Transverse colon (tissue), 4 donors: ENCODE measurements around the gene RAB34. TPM values are rescaled to one million over a fixed set of nuclear protein-coding genes. Genes with fewer than 3 reads are reported as not detected.

Experiments used
- DNase-seq: peaks from one replicate; pipeline ENCODE4 v3.0.0-alpha.2; 2019
- H3K27ac ChIP-seq, 4 donors: fragments of 200-600 bp; sonication (generic); 2 replicates each; pipeline ENCODE4 v1.5.1; 2016 to 2018; ENCODE audit warnings: inconsistent platforms in 4 of 4
- H3K27me3 ChIP-seq: fragments of 200-600 bp; sonication (generic); 2 replicates; pipeline ENCODE4 v1.5.1; 2017; ENCODE audit warnings: inconsistent platforms
- H3K36me3 ChIP-seq, 4 donors: fragments of 200-600 bp; sonication (generic); 2 replicates each; pipeline ENCODE4 v1.5.1; 2017 to 2019; ENCODE audit warnings: inconsistent platforms in 4 of 4
- H3K4me1 ChIP-seq, 4 donors: fragments of 200-600 bp; sonication (generic); 2 replicates each; pipeline ENCODE4 v1.5.1; 2017 to 2020; ENCODE audit warnings: inconsistent platforms in 4 of 4
- H3K4me3 ChIP-seq, 4 donors: fragments of 200-600 bp; sonication (generic); 1 replicate in 1 of 4; 2 replicates in 3 of 4; pipeline versions ENCODE4 v1.5.1 to v1.6.1; 2017 to 2019; ENCODE audit warnings: inconsistent platforms in 4 of 4
- H3K9me3 ChIP-seq, 2 donors: fragments of 200-600 bp; sonication (generic); 2 replicates each; pipeline ENCODE4 v1.5.1; 2017 to 2019; ENCODE audit warnings: inconsistent platforms in 2 of 2
- EP300 ChIP-seq: sonication (generic); formaldehyde crosslinking; IDR thresholded peaks from one replicate; pipeline ENCODE4 v1.6.1; 2017; ENCODE audit warnings: antibody characterized with exemption, low read depth
- POLR2A ChIP-seq: fragments of 450-650 bp; IDR thresholded peaks from one replicate; pipeline ENCODE4 v1.6.1; 2016; ENCODE audit warnings: antibody characterized with exemption, mild to moderate bottlenecking, moderate library complexity
- POLR2AphosphoS5 ChIP-seq, 3 donors: sonication (generic); formaldehyde crosslinking; IDR thresholded peaks; one replicate each; pipeline ENCODE4 v1.6.1; 2016; ENCODE audit warnings: antibody characterized with exemption in 3 of 3
- WGBS, 2 donors: methylation state at CpG; one replicate each; pipeline ENCODE4 v1.1.5; 2018; ENCODE audit warnings: low coverage in 1 of 2; 5-methylcytosine and 5-hydroxymethylcytosine counted together
- in situ Hi-C, 4 donors: fragments of 200-750 bp; cut with MboI; loops; one replicate each; pipeline versions ENCODE4 v1.15.0 to v1.15.1; 2017; ENCODE audit warnings: low sequenced_read_pairs in 3 of 4, low pct_ligation_motif_present in 1 of 4, low pct_unique_long_range_greater_than_20kb in 1 of 4
- intact Hi-C: fragments of 100-400 bp; cut with DNase I; formaldehyde crosslinking; loops from one replicate; pipeline ENCODE4 v1.15.1; 2023; ENCODE audit warnings: low total_unique reads
- total RNA-seq, 4 donors: library from RNA; depleted of rRNA; stranded (reverse); fragments of >200 nt; gene quantifications; one replicate each; pipeline ENCODE4 v1.1.0, GENCODE V29; 2016
- TF ChIP-seq, protein P1 (sequence below), 5 experiments: fragments of 200-600 bp in 3 of 5; fragments of 450-650 bp in 2 of 5; sonication (generic) in 3 of 5; IDR thresholded peaks; 1 replicate in 2 of 5; 2 replicates in 3 of 5; pipeline ENCODE4 v1.5.1; 2016 to 2017; ENCODE audit warnings: antibody characterized with exemption in 5 of 5, inconsistent platforms in 3 of 5, mild to moderate bottlenecking in 2 of 5, moderate library complexity in 1 of 5

RAB34 gene
- total RNA-seq, 4 donors from 2014 or later = 41.1 to 60.5 (median 50.0) TPM

DNA sequence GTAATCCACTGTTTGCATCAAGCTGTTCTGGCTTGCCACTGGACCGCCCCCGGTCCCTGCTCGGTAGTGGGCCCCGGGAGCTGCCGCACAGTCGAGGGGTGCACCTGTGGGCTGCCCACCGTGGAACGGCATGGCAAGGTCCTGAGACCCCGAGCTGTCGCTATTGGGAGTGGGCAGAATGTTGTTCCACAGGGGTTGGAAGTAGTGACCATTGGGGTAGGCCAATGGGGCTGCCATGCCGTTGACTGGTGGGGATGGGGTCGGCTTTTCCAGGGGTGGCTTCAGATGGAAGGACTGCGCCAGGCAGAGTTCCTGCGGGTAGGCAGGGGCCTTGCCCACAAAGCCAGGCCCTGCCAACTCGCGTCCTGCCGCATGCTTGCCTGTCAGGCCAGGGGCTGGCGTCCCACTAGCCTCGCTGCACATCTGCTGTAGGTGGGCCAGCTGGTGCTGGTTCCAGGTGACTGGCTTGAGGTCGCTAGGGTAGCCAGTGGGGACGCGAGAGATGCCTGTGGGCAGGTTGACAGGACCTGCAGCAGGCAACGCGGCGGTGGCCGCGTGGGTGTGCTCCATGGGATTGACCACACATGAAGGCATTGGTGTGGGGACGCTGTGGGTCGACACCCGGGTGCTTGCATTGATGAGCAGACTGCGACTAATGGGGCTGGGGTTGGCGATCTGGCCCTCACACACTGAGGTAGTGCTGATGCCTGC lies 40.9 kb upstream of the RAB34 start:
- no peak overlapping the region for H3K4me3 ChIP-seq
- in situ Hi-C loops (loop anchor here (10.0 to 25.0 kb wide), 3 partner anchors 129 to 156 kb away; partner anchors contain the start of genes DHRS13 (in 2 of the 4) and FLOT2 (in 1 of the 4)), intact Hi-C loops (no loop called here)
- no peak for TF ChIP-seq EP300
- no peak for TF ChIP-seq POLR2AphosphoS5 (IDR thresholded peaks at IDR 0.05)
- TF ChIP-seq, protein P1, sequence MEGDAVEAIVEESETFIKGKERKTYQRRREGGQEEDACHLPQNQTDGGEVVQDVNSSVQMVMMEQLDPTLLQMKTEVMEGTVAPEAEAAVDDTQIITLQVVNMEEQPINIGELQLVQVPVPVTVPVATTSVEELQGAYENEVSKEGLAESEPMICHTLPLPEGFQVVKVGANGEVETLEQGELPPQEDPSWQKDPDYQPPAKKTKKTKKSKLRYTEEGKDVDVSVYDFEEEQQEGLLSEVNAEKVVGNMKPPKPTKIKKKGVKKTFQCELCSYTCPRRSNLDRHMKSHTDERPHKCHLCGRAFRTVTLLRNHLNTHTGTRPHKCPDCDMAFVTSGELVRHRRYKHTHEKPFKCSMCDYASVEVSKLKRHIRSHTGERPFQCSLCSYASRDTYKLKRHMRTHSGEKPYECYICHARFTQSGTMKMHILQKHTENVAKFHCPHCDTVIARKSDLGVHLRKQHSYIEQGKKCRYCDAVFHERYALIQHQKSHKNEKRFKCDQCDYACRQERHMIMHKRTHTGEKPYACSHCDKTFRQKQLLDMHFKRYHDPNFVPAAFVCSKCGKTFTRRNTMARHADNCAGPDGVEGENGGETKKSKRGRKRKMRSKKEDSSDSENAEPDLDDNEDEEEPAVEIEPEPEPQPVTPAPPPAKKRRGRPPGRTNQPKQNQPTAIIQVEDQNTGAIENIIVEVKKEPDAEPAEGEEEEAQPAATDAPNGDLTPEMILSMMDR (IDR thresholded peaks at IDR 0.05) = no peak
- TF ChIP-seq POLR2A = no peak
- 95% methylated on average over 32 of the region's 32 CpGs; no CpG with 5 or more reads in 1 of the 2 donors for WGBS, 2 donors
- DNase-seq = no peak
- no peak overlapping the region for H3K27ac ChIP-seq
- H3K4me1 ChIP-seq = peaks cover 0 to 13% (median 5%) of the 10 kb centered on the region in 4 donors
- H3K36me3 ChIP-seq = peaks cover 0 to 11% (median 3%) of the 10 kb centered on the region in 4 donors
- no peaks in the 10 kb centered on the region for H3K9me3 ChIP-seq
- no peaks in the 10 kb centered on the region for H3K27me3 ChIP-seq

DNA sequence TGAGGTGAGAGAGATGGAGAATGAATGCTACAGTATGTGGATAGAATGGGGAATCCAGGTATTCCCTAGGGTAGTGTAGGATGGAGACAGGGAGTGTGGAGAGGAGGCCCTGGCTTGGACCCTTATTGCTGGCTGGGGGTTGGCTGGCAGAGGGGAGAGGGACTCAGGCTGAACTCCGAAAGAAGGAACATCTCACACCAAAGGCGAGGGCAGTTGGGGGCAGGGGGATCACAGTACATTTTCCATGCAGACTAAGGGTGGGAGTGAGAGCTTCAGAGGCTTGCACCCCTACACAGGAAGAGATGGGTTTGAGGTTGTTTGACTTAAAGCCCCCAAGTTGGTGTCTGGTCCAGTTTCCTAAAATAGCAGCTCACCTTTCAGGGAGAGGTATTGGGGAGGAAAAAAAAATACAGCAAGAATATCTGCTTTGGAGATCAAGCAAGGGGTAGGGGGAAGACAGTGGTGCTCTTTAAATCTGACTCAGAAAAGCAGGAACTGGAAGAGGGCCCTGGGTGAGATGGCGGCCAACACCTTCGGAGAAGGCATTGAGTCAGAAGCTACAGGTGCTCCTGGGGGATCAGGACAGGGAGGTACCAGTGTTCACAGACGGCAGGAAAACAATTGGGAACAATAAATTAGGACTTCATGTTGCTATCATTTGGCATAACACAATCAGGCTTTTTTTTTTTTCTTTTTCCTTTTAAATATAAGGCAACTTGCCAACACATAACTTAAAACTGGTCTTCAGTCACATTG lies 38.6 kb upstream of the RAB34 start:
- intact Hi-C loops (no loop called here), in situ Hi-C loops (loop anchor here (10.0 to 25.0 kb wide), 3 partner anchors 131 to 159 kb away; partner anchors contain the start of genes DHRS13 (in 2 of the 4) and FLOT2 (in 1 of the 4))
- DNase-seq = no peak
- no peaks in the 10 kb centered on the region for H3K9me3 ChIP-seq
- peaks cover 0 to 11% (median 3%) of the 10 kb centered on the region in 4 donors for H3K36me3 ChIP-seq
- peaks cover 0 to 3% (median 0%) of the 10 kb centered on the region in 4 donors for H3K4me1 ChIP-seq
- no peak overlapping the region for H3K27ac ChIP-seq
- H3K27me3 ChIP-seq = no peaks in the 10 kb centered on the region
- H3K4me3 ChIP-seq = no peak overlapping the region
- TF ChIP-seq POLR2A (no peak), POLR2AphosphoS5 (IDR thresholded peaks at IDR 0.05) (no peak), EP300 (no peak)
- TF ChIP-seq, protein P1 (IDR thresholded peaks at IDR 0.05) = no peak
- 85% methylated on average over 5 of the region's 5 CpGs; no CpG with 5 or more reads in 1 of the 2 donors for WGBS, 2 donors

DNA sequence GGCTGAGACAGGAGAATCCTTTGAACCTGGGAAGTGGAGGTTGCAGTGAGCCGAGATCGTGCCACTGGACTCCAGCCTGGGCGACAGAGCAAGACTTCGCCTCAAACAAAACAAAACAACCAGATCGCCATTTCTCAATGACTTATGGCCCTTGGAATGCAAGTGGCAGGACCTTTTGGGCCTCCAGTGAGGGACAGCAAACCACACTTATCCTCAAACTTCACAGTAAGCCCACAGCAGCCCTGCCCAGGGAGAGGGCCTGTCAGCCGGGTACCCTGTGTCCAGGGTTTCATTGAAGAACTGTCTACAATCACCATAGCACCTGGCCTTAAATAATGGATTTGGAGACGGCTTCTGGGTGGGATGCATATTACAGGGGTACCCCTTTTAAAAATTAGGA lies 37.8 kb upstream of the RAB34 start:
- H3K27me3 ChIP-seq = no peaks in the 10 kb centered on the region
- intact Hi-C loops (no loop called here), in situ Hi-C loops (loop anchor here (10.0 to 25.0 kb wide), 3 partner anchors 132 to 159 kb away; partner anchors contain the start of genes DHRS13 (in 2 of the 4) and FLOT2 (in 1 of the 4))
- H3K9me3 ChIP-seq = no peaks in the 10 kb centered on the region
- H3K27ac ChIP-seq = no peak overlapping the region
- TF ChIP-seq POLR2A = no peak
- TF ChIP-seq POLR2AphosphoS5 (IDR thresholded peaks at IDR 0.05) = no peak
- TF ChIP-seq, protein P1 (IDR thresholded peaks at IDR 0.05) = no peak
- no peak for TF ChIP-seq EP300
- H3K36me3 ChIP-seq = peaks cover 0 to 11% (median 1%) of the 10 kb centered on the region in 4 donors
- peaks cover 0 to 3% (median 3%) of the 10 kb centered on the region in 4 donors for H3K4me1 ChIP-seq
- no peak for DNase-seq
- WGBS, 2 donors = 94% methylated on average over 7 of the region's 7 CpGs; no CpG with 5 or more reads in 1 of the 2 donors
- no peak overlapping the region for H3K4me3 ChIP-seq
